Endothelial cell of umbilical vein (primary cell): Measurements from ENCODE around the gene MTPN. TPM values are rescaled to one million over a fixed set of nuclear protein-coding genes. Genes with fewer than 3 reads are reported as not detected.
A peak's percentile ranks its signal among the peaks of the same experiment; 100 is the strongest.

Experiments used
- BruUV-seq: library from RNA; stranded (reverse); fragments of 400-500 nt; replicated peaks from 2 replicates; lab custom pipeline; 2021; lab: Mats Ljungman, UMichigan
- CTCF ChIA-PET: fragments of 300-600, 350-600 bp; sonication (Branson Sonifier 250); formaldehyde crosslinking; loops from one replicate; lab custom pipeline; 2021; ENCODE audit warnings: antibody characterized with exemption, inconsistent platforms; lab: Charles Lee
- POLR2A ChIA-PET: fragments of 300-600, 350-600 bp; sonication (Branson Sonifier 250); formaldehyde crosslinking; loops from one replicate; lab custom pipeline; 2021; ENCODE audit warnings: antibody characterized with exemption, inconsistent platforms; lab: Charles Lee
- DNase-seq: peaks from one replicate; pipeline ENCODE4 v3.0.0-alpha.2; 2011; ENCODE audit warnings: low read depth, low spot score
- FAIRE-seq: peaks from 2 replicates; lab custom pipeline; 2011; peaks lifted over from hg19 to GRCh38; lab: Jason Lieb, UNC
- H2AFZ ChIP-seq: 2 replicates; pipeline ENCODE4 v1.6.0; 2012; ENCODE audit warnings: low read depth, low read length, control low read depth, inconsistent platforms
- H3K27ac ChIP-seq: 2 replicates; pipeline ENCODE4 v1.5.1; 2011; ENCODE audit warnings: low read depth, mild to moderate bottlenecking, control low read depth, low read length, moderate library complexity; ENCODE audit not compliant: insufficient read depth
- H3K27me3 ChIP-seq, 2 experiments: 2 replicates each; pipeline versions ENCODE4 v1.6.0 to v1.6.1; 2011; ENCODE audit warnings: low read length in 2 of 2, mixed read lengths in 1 of 2; ENCODE audit not compliant: control insufficient read depth in 2 of 2, insufficient read depth in 2 of 2
- H3K36me3 ChIP-seq, 2 experiments: 2 replicates in 1 of 2; 3 replicates in 1 of 2; pipeline ENCODE4 v1.5.1; 2011; ENCODE audit warnings: low read length in 2 of 2, mild to moderate bottlenecking in 1 of 2, moderate library complexity in 1 of 2; ENCODE audit not compliant: control insufficient read depth in 2 of 2, insufficient read depth in 2 of 2; ENCODE audit errors: extremely low read depth in 1 of 2
- H3K4me1 ChIP-seq: 3 replicates; pipeline ENCODE4 v1.5.1; 2011; ENCODE audit warnings: mild to moderate bottlenecking, low read length; ENCODE audit not compliant: control insufficient read depth, insufficient read depth; ENCODE audit errors: extremely low read depth
- H3K4me2 ChIP-seq: 2 replicates; pipeline ENCODE4 v1.6.1; 2011; ENCODE audit warnings: low read length, control low read depth, mixed read lengths; ENCODE audit not compliant: insufficient read depth
- H3K4me3 ChIP-seq, 3 experiments: fragments of 200-600 bp in 1 of 3; sonication (generic), shearing (Covaris generic) in 1 of 3; replicated peaks in 1 of 3; 2 replicates each; pipeline ENCODE4 v1.5.1; 2011 to 2016; ENCODE audit warnings: control low read depth in 3 of 3, low read length in 3 of 3, mild to moderate bottlenecking in 2 of 3, inconsistent platforms in 1 of 3, low read depth in 1 of 3, moderate library complexity in 1 of 3; ENCODE audit not compliant: insufficient read depth in 1 of 3
- H3K79me2 ChIP-seq: 2 replicates; pipeline ENCODE4 v1.6.0; 2012; ENCODE audit warnings: low read length, inconsistent platforms; ENCODE audit not compliant: control insufficient read depth, insufficient read depth
- H3K9ac ChIP-seq: replicated peaks from 2 replicates; pipeline ENCODE3; 2011; ENCODE audit warnings: low read length, control low read depth; ENCODE audit not compliant: insufficient read depth; ENCODE audit errors: extremely low read depth
- H3K9me1 ChIP-seq: replicated peaks from 3 replicates; pipeline ENCODE4 v1.6.0; 2011; ENCODE audit warnings: mild to moderate bottlenecking, low read length; ENCODE audit not compliant: control insufficient read depth, insufficient read depth; ENCODE audit errors: extremely low read depth
- H3K9me3 ChIP-seq: replicated peaks from 2 replicates; pipeline ENCODE4 v1.5.1; 2012; ENCODE audit warnings: low read length, inconsistent platforms; ENCODE audit not compliant: control insufficient read depth, insufficient read depth
- H4K20me1 ChIP-seq: replicated peaks from 2 replicates; pipeline ENCODE3; 2011; ENCODE audit warnings: mild to moderate bottlenecking, low read length; ENCODE audit not compliant: control insufficient read depth, insufficient read depth; ENCODE audit errors: extremely low read depth
- FOS ChIP-seq: IDR thresholded peaks from 2 replicates; pipeline ENCODE4 v1.6.1; 2011; ENCODE audit warnings: mild to moderate bottlenecking, low read length, moderate library complexity, borderline replicate concordance; ENCODE audit not compliant: insufficient read depth
- GATA2 ChIP-seq: IDR thresholded peaks from 2 replicates; pipeline ENCODE4 v1.7.0; 2011; ENCODE audit warnings: low read depth, mild to moderate bottlenecking, moderate library complexity, mixed read lengths, low read length; ENCODE audit not compliant: insufficient read length, insufficient read depth
- JUN ChIP-seq: IDR thresholded peaks from 2 replicates; pipeline ENCODE4 v1.6.1; 2011; ENCODE audit warnings: borderline replicate concordance, low read depth; ENCODE audit not compliant: insufficient read length, insufficient read depth
- MYC ChIP-seq: IDR thresholded peaks from one replicate; pipeline ENCODE4 v1.6.1; 2011; ENCODE audit warnings: mild to moderate bottlenecking, low read depth, low read length
- POLR2A ChIP-seq: IDR thresholded peaks from 2 replicates; pipeline ENCODE4 v1.6.1; 2012; ENCODE audit warnings: low read depth, mild to moderate bottlenecking, control low read depth, low read length
- dilution Hi-C: fragments of 300-500 bp; cut with MboI; formaldehyde crosslinking; loops from one replicate; pipeline ENCODE4 v1.15.0; 2019; ENCODE audit warnings: low sequenced_read_pairs; ENCODE audit not compliant: extremely low pct_ligation_motif_present
- intact Hi-C: fragments of 100-400 bp; cut with micrococcal nuclease; formaldehyde crosslinking; loops from one replicate; pipeline ENCODE4 v1.10.0; 2022
- polyA plus RNA-seq, 4 experiments: library from polyadenylated mRNA; depleted of rRNA in 3 of 4; stranded (reverse) in 3 of 4; unstranded in 1 of 4; fragments of >200 nt; gene quantifications; 2 replicates each; pipeline versions ENCODE4 v1.2.1 to v1.2.3, GENCODE V29; 2011 to 2012; ENCODE audit warnings: missing spikeins in 1 of 4
- total RNA-seq: library from RNA; stranded (reverse); gene quantifications from 2 replicates; pipeline ENCODE4 v1.2.3, GENCODE V29; 2021
- TF ChIP-seq, protein P1 (sequence below): IDR thresholded peaks from 2 replicates; pipeline ENCODE4 v1.6.1; 2011; ENCODE audit not compliant: insufficient read depth, insufficient read length
- TF ChIP-seq, protein P2 (sequence below), 2 donors: IDR thresholded peaks; 1 replicate in 1 of 2; 2 replicates in 1 of 2; pipeline ENCODE4 v1.5.1; 2011; ENCODE audit warnings: low read length in 2 of 2, mild to moderate bottlenecking in 2 of 2, moderate library complexity in 2 of 2, control low read depth in 1 of 2, inconsistent platforms in 1 of 2, low read depth in 1 of 2; ENCODE audit not compliant: insufficient read depth in 1 of 2; ENCODE audit errors: extremely low read depth in 1 of 2

MTPN gene
- total and polyA plus RNA-seq, 2 donors (not counting 3 experiments of a cell fraction or from before 2014, with no cell fraction given), result 58.1 to 174 TPM

DNA sequence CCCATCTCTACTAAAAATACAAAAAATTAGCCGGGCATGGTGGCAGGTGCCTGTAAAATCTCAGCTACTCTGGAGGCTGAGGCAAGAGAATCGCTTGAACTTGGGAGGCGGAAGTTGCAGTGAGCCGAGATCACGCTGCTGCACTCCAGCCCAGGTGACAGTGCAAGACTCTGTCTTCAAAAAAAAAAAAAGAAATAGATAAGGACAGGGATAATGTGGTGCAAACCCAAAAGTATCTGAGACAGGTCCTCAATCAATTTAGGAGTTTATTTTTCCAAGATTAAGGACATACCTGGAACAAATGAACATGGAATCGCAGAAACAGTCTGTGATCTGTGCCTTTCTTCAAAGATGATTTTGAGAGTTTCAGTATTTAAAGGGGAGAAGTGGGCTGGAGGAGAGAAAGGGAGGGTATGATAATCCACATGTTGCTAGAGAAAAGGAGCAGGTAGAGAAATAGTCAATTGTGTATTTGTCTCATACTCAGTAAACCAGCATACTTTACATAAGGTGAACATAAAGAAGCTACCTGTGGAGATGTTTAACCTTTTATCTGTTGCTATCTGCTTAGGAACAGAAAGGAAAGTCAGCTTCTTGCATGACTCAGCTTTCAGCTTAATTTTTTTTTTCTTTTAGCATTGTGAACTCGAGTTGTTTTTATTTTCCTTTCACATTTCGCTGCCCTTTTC, 4.9 kb upstream of the MTPN start:
- dilution Hi-C loops (no loop called here), intact Hi-C loops (loop anchor here (2.0 kb wide), 1 partner anchor 309 kb away; no protein-coding TSS in a partner anchor)
- Histone ChIP-seq H3K36me3 (no peaks in the 10 kb centered on the region), H4K20me1 (no peaks in the 10 kb centered on the region), H3K27ac (no peak overlapping the region), H3K4me1 (peaks cover 36% of the 10 kb centered on the region), H3K9ac (no peak overlapping the region), H3K27me3 (no peaks in the 10 kb centered on the region), H2AFZ (no peak overlapping the region), H3K9me3 (no peaks in the 10 kb centered on the region), H3K4me3 (no peak overlapping the region), H3K9me1 (no peaks in the 10 kb centered on the region), H3K4me2 (no peak overlapping the region), H3K79me2 (peaks cover under 1% of the 10 kb centered on the region)
- no TSS peak for BruUV-seq
- TF ChIP-seq GATA2 (no peak), MYC (no peak), JUN (no peak), POLR2A (no peak), FOS (no peak)
- TF ChIP-seq, protein P1, sequence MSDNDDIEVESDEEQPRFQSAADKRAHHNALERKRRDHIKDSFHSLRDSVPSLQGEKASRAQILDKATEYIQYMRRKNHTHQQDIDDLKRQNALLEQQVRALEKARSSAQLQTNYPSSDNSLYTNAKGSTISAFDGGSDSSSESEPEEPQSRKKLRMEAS, result no peak
- FAIRE-seq (no peak), DNase-seq (no peak)
- CTCF ChIA-PET, result interaction anchor here (0.8 to 1.5 kb wide), 4 partner anchors 9 to 131 kb away, joined by 3 read pairs; no protein-coding TSS in a partner anchor
- POLR2A ChIA-PET, result no interaction called here

DNA sequence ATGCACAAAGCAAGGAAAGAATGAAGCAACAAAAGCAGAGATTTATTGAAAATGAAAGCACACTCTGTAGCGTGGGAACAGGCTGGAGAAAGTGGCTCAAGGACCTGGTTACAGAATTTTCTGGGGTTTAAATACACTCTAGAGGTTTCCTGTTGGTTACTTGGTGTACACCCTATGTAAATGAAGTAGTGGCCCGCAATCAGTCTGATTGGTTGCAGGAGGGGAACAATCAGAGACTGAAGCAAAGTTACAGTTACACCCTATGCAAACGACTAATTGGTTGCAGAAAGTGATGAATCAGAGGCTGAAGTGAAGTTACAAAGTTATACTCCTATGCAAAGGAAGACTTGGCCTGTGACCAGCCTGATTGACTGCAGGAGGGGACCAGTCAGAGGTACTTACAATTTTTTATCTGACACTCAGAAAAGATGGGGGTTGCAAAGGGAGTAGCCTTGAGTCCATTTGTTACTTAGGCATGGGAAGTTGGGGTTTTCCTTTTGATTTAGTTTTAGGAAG, 3.6 kb upstream of the MTPN start:
- peak overlapping the region in 1 of 3 experiments; percentile 56 for H3K4me3 ChIP-seq
- peak overlapping the region; percentile 97 for H3K27ac ChIP-seq
- peaks cover 14% of the 10 kb centered on the region for H3K79me2 ChIP-seq
- POLR2A ChIA-PET, result no interaction called here
- H3K4me1 ChIP-seq, result peaks cover 44% of the 10 kb centered on the region
- peak overlapping the region; percentile 73 for H2AFZ ChIP-seq
- FAIRE-seq, result no peak
- intact Hi-C loops, result loop anchor here (1.0 to 2.0 kb wide), 3 partner anchors 29 to 308 kb away; no protein-coding TSS in a partner anchor
- H3K27me3 ChIP-seq, result no peaks in the 10 kb centered on the region
- dilution Hi-C loops, result no loop called here
- peak overlapping the region; percentile 89 for H3K9ac ChIP-seq
- no peaks in the 10 kb centered on the region for H4K20me1 ChIP-seq
- BruUV-seq, result no TSS peak
- TF ChIP-seq FOS, result peak; percentile 61
- TF ChIP-seq GATA2, result peak; percentile 58
- TF ChIP-seq, protein P2, sequence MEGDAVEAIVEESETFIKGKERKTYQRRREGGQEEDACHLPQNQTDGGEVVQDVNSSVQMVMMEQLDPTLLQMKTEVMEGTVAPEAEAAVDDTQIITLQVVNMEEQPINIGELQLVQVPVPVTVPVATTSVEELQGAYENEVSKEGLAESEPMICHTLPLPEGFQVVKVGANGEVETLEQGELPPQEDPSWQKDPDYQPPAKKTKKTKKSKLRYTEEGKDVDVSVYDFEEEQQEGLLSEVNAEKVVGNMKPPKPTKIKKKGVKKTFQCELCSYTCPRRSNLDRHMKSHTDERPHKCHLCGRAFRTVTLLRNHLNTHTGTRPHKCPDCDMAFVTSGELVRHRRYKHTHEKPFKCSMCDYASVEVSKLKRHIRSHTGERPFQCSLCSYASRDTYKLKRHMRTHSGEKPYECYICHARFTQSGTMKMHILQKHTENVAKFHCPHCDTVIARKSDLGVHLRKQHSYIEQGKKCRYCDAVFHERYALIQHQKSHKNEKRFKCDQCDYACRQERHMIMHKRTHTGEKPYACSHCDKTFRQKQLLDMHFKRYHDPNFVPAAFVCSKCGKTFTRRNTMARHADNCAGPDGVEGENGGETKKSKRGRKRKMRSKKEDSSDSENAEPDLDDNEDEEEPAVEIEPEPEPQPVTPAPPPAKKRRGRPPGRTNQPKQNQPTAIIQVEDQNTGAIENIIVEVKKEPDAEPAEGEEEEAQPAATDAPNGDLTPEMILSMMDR (IDR thresholded peaks at IDR 0.05; ENCODE audit: extremely low read depth in 1 of 2, insufficient read depth in 1 of 2, low read depth in 1 of 2, low read length in 2 of 2), result no peak
- H3K4me2 ChIP-seq, result peak overlapping the region; percentile 88
- DNase-seq, result peak; percentile 77
- H3K36me3 ChIP-seq, result no peaks in the 10 kb centered on the region
- no peaks in the 10 kb centered on the region for H3K9me1 ChIP-seq
- CTCF ChIA-PET, result interaction anchor here (1.0 to 1.3 kb wide), 2 partner anchors 29 to 73 kb away, joined by 3 to 4 read pairs; no protein-coding TSS in a partner anchor
- H3K9me3 ChIP-seq, result no peaks in the 10 kb centered on the region
